OCI-LY3 (cell line): Measurements from ENCODE around the gene AKR1B1.

Experiments used
- CTCF ChIP-seq: fragments of 200-600, 300-600 bp; sonication (generic); IDR thresholded peaks from 2 replicates; pipeline ENCODE4 v1.5.1; 2014; ENCODE audit warnings: antibody characterized with exemption, low read length, low read depth
- EZH2phosphoT487 ChIP-seq: fragments of 200-600 bp; shearing (Covaris generic); IDR thresholded peaks from 2 replicates; pipeline ENCODE4 v1.6.1; 2018; ENCODE audit warnings: antibody characterized with exemption, mixed run types, low read depth

- TF ChIP-seq CTCF = no peak
- no peak for TF ChIP-seq EZH2phosphoT487
These were observed 39.8 kb downstream of the AKR1B1 start for GRCh38 chr7:134419085-134419484.
